D341Med (cell line): ENCODE data around the gene BEX4.
"Not testable (repeated sequence)": the region's sequence is repeated elsewhere in the genome, so short reads cannot be mapped to it uniquely, and the experiment has no call there.

ENCODE experiments used
- DNase-seq: peaks from one replicate; pipeline ENCODE4 v3.0.0; 2012; ENCODE audit warnings: low spot score

The BEX4 gene

DNA sequence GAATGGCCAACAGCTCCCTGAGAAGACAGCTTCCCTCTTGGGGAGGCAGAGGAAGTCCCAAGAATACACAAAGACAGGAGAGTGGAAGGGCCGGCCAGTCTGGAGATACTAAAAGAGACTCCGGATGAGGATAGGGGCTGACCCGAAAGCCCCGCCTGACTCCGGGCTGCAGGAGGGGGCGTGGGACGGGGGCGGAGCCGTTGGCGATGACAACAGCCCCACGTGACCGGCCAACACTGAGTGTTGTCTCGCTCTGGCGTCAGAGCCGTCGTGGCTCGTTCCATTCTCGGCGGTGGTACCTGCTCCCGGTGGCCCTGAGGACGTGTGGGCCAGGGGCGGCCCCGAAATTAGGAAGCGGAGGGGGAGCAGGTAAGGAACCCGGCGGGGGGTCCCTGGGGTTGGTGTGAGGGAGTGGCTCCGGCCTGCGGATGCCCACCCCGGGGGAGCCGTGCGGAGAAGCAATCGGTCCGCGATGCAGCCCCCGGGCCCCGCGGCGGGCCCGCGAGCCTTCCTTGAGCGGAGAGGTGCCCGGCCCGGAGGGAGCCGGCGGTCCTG, at the start of gene BEX4:
Gene BEX4, plus strand, starts transcription at position 239 of the 555 bp plus-strand sequence. CDS start 1,046 bp downstream, outside the sequence.
- peak; percentile 76 for DNase-seq

DNA sequence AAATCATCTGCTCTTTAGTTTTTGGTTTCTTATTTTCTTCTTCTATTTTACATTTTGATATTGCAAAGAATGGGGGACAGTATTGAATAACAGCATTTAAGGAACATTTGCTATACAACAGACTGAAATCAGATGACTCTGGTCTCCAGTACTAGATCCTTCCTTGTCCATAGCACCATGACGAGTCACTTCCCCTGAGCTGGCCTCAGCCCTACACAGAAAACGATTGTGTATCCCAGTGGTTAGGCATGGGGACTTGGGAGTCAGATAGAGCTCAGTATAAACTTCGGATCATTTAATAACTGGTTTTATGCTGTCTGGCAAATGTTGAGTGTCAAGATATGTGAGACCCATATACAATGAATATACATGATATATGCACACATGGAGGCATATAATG, 44.7 kb upstream of the BEX4 start:
- no peak for DNase-seq

GRCh38 chrX:103171353-103171752, 43.6 kb upstream of the BEX4 start:
- DNase-seq = no peak

GRCh38 chrX:103175256-103175655, 39.7 kb upstream of the BEX4 start:
- not testable (repeated sequence) for DNase-seq

- peak; percentile 51 for DNase-seq
Measured at GRCh38 chrX:103175944-103176753, 38.8 kb upstream of the BEX4 start.

DNA sequence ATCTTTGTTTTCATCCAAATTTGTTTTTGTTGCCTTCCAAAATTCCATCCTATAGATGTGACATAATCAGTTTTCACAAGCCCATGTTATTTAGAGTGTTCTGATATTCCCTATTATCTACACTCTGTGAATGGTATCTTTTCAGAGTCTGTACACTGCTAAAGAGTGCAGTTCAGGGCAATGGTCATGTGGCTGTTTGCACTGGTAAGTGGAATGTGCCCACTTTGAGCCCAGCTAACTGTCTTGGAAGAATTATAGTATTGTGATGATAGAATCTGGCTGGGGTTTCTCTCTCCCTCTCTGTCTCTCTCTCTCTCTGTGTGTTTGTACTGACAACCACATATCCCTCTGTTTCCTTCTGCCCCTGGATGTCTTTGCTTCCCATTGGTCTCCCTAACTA, 37.4 kb upstream of the BEX4 start:
- DNase-seq = no peak

DNA sequence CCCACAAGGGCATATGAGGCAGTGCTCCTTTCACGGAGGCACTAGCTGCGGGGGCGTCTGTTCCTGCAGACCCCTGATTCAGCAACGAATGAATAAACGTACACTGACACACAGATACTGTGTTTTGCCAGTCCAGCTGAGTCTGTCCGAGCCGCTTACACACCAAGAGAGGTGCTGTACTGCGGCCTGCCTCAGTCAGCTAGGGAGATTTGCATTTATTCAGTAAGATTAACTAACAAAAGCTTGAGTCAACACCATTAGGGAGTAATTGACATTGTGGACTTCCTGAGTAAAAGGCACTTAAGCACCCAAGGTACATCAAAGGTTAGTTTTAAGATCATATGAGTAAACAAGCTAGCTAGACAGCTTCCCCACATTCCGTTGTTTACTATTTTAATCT, 31.0 kb upstream of the BEX4 start:
- DNase-seq = no peak

- DNase-seq = no peak
Measured at GRCh38 chrX:103187953-103188475, 26.9 kb upstream of the BEX4 start.

DNA sequence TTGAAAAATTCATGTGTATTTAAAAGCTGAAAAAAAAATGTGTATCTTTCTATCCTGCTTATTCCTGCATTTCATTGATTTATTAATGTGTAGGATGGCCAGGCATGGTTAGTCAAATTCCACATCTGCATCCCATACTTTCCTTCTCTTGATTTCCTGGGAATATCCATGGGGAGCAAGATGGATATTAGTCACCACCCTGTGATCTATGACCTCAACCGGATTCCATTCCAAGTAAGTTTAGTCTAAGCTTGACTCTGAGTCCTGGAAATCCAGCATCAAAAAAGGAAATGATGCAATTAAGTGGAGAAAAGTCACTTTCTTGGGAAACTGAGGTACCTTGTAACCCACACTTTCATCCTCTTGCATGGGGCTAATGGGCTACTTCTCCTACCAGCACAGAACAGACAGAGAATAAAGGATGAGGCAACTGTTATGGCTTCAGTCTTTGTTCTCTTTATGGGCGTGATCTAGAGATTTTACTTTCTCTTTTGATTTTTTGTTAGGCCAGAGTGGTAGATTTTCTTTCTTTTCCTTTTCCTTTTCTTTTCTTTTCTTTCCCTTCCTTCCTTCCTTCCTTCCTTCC, 17.1 kb upstream of the BEX4 start:
- no peak for DNase-seq

GRCh38 chrX:103198668-103199067, 16.2 kb upstream of the BEX4 start:
- not testable (repeated sequence) for DNase-seq

- no peak for DNase-seq
Measured at GRCh38 chrX:103201041-103201440, 13.9 kb upstream of the BEX4 start.

- DNase-seq = no peak
Measured at GRCh38 chrX:103210056-103210455, 4.9 kb upstream of the BEX4 start.

DNA sequence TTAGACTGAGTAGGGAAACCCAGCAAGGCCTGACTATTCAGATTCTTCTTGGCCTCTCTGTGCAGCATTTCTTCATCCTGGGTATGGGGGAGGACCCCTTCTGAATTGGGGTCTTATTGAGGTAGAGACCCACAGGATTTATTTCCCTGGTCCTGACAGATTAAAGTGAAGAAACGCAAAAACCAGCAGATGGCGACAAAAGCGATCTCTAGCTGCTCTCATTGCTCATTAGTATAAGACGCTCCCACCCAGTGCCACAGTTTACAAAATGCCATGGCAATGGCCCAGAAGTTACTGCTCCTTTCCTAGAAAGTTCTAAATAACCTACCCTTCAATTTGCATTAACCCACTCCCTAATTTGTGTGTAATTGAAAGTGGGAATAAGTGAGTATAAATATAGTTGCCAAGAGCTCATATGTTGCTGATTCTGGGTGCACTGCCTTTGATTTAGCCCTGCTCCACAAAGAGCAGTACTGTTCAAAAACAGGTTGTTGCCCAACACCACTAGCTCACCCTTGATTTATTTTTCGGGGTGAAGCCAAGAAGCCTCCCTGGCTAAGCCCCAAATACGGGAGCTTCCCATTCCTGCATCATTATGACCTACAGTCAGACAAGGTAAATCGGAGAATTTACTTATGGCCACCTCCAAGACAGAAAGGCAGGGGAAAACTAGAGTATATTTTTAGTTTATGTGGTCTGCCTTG, 3.7 kb upstream of the BEX4 start:
- peak; percentile 40 for DNase-seq

GRCh38 chrX:103212749-103213457, 2.0 kb upstream of the BEX4 start:
- no peak for DNase-seq

GRCh38 chrX:103215425-103215991, 600 bp downstream of the BEX4 start:
- peak; percentile 14 for DNase-seq

DNA sequence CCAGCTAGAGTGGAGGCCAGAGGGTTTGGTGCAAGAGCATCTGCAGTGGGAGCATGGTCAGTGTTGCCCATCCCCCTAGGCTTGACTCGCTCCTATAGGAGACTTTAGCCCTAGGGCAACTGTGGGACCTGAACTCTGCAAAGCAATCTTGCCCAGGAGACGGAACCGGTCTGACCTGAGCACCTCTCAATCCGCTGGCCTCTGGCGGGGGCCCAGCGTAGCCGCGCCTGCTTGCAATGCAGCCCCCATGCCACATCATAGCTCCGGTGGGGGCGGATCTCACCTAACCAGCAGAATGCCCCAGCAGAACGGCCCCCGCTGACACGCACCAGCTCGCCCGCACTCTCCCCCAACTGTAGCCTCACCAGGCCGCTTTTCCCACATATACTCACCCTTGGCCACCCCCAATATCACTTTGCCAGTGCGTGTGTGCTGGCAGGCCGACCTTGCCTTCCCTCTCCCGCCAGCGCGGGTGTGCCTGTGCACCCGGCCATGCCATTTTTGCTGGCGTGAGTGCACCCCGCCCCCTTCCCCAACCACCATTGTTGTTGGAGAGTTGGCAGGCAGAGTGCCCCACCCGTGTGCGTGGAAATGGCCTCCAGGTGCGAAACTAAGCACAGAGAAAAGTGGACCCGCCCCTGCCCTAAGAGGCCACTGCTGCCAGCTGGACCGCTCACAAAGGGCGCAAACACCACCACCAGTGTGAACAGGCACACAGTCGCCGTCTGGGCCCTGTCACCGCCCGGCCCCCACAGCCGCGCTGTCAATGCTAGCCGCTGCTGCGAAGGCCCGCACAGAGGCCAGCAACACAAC, 5.8 kb downstream of the BEX4 start:
- no peak for DNase-seq

DNA sequence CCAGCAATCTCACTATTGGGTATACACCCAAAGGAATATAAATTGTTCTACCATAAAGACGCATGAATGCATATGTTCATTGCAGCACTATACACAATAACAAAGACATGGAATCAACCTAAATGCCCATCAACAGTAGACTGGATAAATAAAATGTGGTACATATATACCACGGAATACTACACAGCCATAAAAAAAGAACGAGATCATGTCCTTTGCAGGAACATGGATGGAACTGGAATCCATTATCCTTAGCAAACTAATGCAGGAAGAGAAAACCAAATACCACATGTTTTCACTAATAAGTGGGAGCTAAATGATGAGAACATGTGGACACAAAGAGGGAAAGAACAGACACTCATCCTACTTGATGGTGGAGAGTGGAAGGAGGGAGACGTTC, 11.0 kb downstream of the BEX4 start:
- DNase-seq = not testable (repeated sequence)

DNA sequence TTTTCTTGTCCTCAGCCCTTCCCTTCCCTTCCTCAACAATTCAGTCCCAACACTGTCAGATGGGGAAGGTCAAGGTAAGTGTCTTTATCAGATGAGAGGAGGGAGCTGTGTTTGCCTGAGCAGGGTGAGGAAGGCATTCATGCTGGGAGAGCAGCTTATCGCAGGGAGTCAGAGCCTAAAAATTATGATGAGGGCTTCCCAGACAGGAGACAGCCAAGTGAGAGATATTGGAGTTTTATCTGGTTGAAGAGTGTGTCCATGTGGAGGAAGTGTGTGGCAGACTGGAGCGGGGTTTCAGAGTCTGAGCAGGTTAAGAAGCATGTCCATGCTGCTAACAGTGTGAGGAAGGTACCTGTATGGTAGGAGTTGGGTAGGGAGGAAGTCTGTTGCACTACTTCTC, 18.4 kb downstream of the BEX4 start:
- no peak for DNase-seq

DNA sequence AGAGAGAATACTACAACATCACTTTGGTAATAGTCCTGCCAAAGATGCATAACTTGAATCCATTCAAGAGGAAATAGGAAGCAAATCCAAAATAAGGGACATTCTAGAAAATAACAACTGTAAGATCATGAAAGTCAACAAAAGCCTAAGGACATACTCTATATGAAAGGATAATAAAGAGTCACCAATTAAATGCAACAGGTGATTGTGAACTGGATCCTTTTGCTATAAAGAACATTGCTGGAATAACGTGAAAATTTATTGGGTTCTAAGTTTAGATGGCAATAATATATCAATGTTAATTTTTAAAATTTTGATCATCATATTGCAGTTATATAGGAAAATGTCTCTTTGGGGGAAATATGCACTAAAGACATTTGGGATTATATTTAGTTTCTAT, 20.0 kb downstream of the BEX4 start:
- no peak for DNase-seq

GRCh38 chrX:103235608-103236007, 20.7 kb downstream of the BEX4 start:
- DNase-seq = not testable (repeated sequence)

DNA sequence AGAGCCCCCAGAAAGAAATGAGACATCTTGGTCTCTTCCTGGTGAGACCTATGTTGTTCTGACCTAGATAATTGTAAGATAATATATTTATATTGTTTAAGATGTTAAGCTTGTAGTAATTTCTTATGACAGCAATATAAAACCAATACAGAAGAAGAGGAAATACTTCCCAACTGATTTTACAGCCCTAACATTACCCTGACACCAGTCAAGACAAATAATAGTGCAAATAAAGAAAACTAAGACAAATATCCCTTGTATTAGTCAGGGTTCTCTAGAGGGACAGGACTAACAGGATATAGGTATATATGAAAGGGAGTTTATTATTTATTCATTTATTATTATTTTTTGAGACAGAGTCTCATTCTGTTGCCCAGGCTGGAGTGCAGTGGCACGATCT, 21.4 kb downstream of the BEX4 start:
- DNase-seq = no peak
